HG02610 (cell line): Measurements from ENCODE around the gene TMEM101.
"Not testable (repeated sequence)": the region's sequence is repeated elsewhere in the genome, so short reads cannot be mapped to it uniquely, and the experiment has no call there.

Experiments used
- ATAC-seq: cut with Tn5 transposase; IDR thresholded peaks from one replicate; pipeline ENCODE4 v1.9.1; 2021; ENCODE audit warnings: mild to moderate bottlenecking, moderate library complexity; ENCODE audit not compliant: unreplicated experiment

Gene TMEM101

GRCh38 chr17:43975898-43976297 is 38.9 kb downstream of the TMEM101 start:
- ATAC-seq: no peak

GRCh38 chr17:43974382-43975266 is 40.1 kb downstream of the TMEM101 start:
- ATAC-seq: no peak

GRCh38 chr17:43972444-43973212 is 42.1 kb downstream of the TMEM101 start:
- ATAC-seq: not testable (repeated sequence)

DNA sequence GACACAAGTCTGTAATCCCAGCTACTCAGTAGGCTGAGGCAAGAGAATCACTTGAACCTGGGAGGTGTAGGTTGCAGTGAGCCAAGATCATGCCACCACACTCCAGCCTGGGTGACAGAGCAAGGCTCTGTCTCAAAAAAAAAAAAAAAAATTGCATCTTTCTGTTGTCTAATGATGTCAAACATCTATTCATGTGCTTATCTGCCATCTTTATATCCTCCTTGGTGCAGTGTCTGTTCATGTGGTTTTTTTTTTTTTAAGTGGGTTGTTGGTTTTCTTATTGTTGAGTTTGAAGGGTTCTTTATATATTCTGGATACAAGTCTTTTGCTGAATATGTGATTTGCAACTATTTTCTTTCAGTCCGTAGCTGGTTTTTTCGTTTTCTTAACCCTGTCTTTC is 43.3 kb downstream of the TMEM101 start:
- not testable (repeated sequence) for ATAC-seq

DNA sequence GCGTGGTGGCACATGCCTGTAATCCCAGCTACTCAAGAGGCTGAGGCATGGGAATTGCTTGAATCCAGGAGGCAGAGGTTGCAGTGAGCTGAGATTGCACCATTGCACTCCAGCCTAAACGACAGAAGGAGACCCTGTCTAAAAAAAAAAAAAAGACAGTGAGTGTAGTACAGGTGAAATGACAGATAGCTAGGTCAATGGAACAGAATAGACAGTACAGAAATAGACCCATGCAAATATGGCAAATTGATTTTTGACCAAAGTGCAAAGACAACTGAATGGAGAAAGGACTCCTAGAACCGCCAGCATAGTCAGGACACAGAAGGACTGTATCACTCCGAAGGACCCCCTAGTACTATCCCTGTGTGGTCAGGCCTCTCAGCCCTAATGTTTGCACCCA is 44.4 kb downstream of the TMEM101 start:
- no peak for ATAC-seq

GRCh38 chr17:43967251-43967875 is 47.4 kb downstream of the TMEM101 start:
- no peak for ATAC-seq

DNA sequence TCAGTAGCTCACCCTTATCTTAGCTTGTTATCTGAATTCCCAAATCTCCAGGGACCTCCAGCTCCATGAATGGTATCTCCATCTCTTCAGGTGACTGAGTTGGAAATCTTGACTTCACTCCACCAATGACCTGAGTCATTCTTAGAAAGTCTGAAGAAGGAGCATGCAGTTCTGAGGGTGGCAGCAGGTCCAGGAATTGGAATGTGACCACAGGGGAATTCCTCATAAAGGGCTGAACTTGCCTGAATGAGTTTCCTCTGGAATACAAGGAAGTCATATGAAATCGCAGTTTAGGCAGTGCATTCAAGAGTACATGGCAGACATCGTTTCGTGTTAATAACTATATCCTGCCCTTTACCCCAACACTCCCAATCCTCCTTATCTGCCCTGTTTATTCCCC is 48.5 kb downstream of the TMEM101 start:
- no peak for ATAC-seq

- no peak for ATAC-seq
Observed at GRCh38 chr17:43962479-43962878, 52.3 kb downstream of the TMEM101 start.

DNA sequence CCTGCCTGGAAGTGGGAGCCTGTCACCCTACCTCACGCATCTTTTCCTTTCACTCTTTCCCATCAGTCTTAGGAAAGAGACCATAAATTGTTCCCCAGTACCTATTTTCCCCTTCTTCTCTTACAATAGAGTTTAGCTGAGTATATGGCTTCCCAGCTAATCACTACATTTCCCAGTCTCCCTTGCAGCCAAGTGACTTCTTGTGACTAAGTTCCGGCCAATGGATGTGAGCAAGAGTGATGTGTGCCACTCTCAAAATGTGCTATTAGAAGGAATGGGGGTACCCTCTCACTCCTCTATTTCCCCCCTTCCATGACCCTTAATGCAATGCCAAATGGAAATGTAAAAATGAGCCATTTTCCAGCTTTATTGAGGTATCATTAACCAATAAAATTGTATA is 52.8 kb downstream of the TMEM101 start:
- no peak for ATAC-seq

DNA sequence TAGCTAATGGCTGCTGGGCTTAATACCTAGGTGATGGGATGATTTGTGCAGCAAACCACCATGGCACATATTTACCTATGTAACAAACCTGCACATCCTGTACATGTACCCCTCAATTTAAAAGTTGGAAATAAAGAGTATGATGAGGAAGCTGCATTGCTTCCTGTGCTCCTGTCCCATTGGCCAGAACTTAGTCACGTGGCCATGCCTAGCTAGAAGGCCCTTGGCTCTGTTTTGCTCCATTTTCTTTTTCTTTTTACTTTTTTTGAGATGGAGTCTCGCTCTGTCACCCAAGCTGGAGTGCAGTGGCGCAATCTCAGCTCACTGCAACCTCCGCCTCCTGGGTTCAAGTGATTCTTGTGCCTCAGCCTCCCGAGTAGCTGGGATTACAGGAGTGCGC is 53.5 kb downstream of the TMEM101 start:
- not testable (repeated sequence) for ATAC-seq
